ENCODE data around the gene IMPG1. TPM values are rescaled to one million over a fixed set of nuclear protein-coding genes. Genes with fewer than 3 reads are reported as not detected.

The IMPG1 gene
- total RNA-seq, 4 donors from 2014 or later = not detected

DNA sequence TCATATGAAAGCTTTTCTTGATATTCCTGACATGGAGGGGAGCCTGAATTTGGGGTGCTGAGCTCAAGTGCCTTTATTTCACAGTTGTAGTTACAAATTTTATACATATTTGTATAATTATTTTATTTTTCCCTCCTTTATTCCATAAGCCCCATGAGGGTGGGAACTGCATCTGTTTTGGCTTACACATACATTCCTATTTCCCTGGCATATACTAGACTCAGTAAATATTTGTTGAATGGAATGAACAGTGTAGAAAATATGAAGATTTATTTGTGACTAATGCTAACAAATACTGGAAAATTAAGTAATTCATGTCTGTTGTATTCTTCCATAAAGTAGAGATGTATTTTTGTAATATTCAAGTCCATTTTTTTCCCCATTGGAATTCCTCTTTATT, 196.3 kb downstream of the IMPG1 start:
- Histone ChIP-seq H3K9me3 (no peaks in the 10 kb centered on the region), H3K27ac (no peak overlapping the region), H3K27me3 (no peaks in the 10 kb centered on the region), H3K4me3 (no peak overlapping the region), H3K36me3 (peaks cover 34% of the 10 kb centered on the region), H3K4me1 (no peaks in the 10 kb centered on the region)
- no peak for DNase-seq (ENCODE audit: low spot score in 2 of 2)
- TF ChIP-seq POLR2A (IDR thresholded peaks at IDR 0.05) = no peak
- no peak for TF ChIP-seq POLR2AphosphoS5 (IDR thresholded peaks at IDR 0.05)
- TF ChIP-seq, protein P1, sequence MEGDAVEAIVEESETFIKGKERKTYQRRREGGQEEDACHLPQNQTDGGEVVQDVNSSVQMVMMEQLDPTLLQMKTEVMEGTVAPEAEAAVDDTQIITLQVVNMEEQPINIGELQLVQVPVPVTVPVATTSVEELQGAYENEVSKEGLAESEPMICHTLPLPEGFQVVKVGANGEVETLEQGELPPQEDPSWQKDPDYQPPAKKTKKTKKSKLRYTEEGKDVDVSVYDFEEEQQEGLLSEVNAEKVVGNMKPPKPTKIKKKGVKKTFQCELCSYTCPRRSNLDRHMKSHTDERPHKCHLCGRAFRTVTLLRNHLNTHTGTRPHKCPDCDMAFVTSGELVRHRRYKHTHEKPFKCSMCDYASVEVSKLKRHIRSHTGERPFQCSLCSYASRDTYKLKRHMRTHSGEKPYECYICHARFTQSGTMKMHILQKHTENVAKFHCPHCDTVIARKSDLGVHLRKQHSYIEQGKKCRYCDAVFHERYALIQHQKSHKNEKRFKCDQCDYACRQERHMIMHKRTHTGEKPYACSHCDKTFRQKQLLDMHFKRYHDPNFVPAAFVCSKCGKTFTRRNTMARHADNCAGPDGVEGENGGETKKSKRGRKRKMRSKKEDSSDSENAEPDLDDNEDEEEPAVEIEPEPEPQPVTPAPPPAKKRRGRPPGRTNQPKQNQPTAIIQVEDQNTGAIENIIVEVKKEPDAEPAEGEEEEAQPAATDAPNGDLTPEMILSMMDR (IDR thresholded peaks at IDR 0.05) = no peak
- TF ChIP-seq EP300 (IDR thresholded peaks at IDR 0.05) = no peak

DNA sequence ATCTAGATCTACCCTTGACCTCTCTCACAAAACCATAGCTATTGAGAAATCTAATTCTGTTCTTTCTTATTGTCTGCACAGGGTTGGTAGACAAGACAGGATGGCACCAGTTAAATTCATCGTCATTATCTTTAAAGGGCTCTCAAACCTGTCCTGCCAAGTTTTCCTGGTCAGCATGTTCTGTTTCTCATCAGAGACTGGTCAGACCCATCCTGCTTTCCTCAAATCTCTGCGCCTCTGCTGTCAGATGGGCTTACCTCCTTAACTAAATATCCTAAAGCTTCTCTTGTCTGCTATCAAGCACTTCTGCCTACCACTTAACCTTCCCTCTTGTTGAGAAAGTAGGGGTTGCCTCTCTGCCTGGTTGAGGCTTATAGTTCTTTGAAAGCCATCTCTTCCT, 198.2 kb downstream of the IMPG1 start:
- no peak overlapping the region for H3K4me3 ChIP-seq
- no peak overlapping the region for H3K27ac ChIP-seq
- no peaks in the 10 kb centered on the region for H3K9me3 ChIP-seq
- TF ChIP-seq, protein P1 (IDR thresholded peaks at IDR 0.05) = no peak
- TF ChIP-seq EP300 (IDR thresholded peaks at IDR 0.05) (no peak), POLR2AphosphoS5 (IDR thresholded peaks at IDR 0.05) (no peak), POLR2A (IDR thresholded peaks at IDR 0.05) (no peak)
- H3K36me3 ChIP-seq = peaks cover 36% of the 10 kb centered on the region
- H3K4me1 ChIP-seq = no peaks in the 10 kb centered on the region
- no peaks in the 10 kb centered on the region for H3K27me3 ChIP-seq
- DNase-seq (ENCODE audit: low spot score in 2 of 2) = no peak
- 80% methylated on average over 2 of the region's 2 CpGs for WGBS
